ENCODE results near the gene SLC4A2. TPM values are rescaled to one million over a fixed set of nuclear protein-coding genes. Genes with fewer than 3 reads are reported as not detected.
A peak's percentile ranks its signal among the peaks of the same experiment; 100 is the strongest.

SLC4A2 gene
- total and polyA plus RNA-seq, 12 donors, result 31.5 to 258 (median 151) TPM

DNA sequence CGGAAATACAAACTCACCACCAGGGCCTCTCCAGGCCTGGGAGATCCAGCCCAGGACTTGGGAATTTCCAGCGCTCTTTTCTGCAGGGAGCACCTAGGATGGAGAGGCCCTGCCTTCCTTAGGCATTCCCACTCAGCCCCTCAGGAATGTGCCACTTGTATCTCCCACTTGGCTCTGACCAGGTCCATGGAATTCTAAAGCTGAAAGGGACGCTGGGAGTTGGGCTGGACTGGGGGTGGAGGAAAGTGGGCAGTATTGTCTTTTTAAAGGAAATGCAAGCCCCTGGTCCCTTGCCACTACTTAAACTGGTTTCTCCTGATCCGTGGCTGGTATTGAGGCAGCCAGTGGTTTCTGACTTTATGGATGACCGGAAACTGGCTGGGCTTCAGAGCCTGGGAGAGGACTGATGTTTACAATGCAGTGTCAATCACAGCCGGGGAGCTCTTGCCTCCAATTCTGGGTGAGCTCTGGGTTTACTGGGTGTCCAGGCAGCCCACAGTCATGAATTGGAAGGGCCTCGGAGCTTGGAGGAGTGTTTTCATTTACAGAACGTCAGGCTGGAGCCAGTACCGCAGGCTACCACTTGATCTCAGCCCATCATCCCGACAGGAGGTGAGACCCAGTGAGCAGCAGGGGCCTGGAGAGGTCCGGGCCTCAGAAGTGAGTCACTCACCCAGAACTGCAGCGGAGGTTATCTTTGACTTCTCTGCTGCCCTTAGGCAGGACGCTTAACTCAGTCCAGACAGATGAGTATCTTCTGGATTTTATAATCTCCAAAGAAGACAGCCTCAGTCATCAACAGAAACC is 54.2 kb downstream of the SLC4A2 start:
- Histone ChIP-seq H3K4me3 (no peak overlapping the region), H3K9me3 (replicated peaks in 1 of 3) (no peaks in the 10 kb centered on the region), H3K4me1 (replicated peaks in 1 of 2) (peaks cover 0 to 7% of the 10 kb centered on the region in 2 donors), H3K36me3 (replicated peaks in 1 of 2) (peaks cover 0 to 10% of the 10 kb centered on the region in 2 donors), H3K27ac (peak overlapping the region in 2 of 5 donors; percentile 19 to 26), H3K27me3 (no peaks in the 10 kb centered on the region)
- 77 to 82% (median 80%) methylated on average over 7 to 13 of the region's 13 CpGs for WGBS, 4 donors
- intact Hi-C loops (cut with DNase I), result loop anchor here (5.0 kb wide), 3 partner anchors 91 to 216 kb away; partner anchors contain the start of gene ATG9B (in 1 of the 2)
- TF ChIP-seq POLR2A (IDR thresholded peaks at IDR 0.05), result no peak
- TF ChIP-seq, protein P1, sequence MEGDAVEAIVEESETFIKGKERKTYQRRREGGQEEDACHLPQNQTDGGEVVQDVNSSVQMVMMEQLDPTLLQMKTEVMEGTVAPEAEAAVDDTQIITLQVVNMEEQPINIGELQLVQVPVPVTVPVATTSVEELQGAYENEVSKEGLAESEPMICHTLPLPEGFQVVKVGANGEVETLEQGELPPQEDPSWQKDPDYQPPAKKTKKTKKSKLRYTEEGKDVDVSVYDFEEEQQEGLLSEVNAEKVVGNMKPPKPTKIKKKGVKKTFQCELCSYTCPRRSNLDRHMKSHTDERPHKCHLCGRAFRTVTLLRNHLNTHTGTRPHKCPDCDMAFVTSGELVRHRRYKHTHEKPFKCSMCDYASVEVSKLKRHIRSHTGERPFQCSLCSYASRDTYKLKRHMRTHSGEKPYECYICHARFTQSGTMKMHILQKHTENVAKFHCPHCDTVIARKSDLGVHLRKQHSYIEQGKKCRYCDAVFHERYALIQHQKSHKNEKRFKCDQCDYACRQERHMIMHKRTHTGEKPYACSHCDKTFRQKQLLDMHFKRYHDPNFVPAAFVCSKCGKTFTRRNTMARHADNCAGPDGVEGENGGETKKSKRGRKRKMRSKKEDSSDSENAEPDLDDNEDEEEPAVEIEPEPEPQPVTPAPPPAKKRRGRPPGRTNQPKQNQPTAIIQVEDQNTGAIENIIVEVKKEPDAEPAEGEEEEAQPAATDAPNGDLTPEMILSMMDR (IDR thresholded peaks at IDR 0.05), result no peak
- no peak for DNase-seq

DNA sequence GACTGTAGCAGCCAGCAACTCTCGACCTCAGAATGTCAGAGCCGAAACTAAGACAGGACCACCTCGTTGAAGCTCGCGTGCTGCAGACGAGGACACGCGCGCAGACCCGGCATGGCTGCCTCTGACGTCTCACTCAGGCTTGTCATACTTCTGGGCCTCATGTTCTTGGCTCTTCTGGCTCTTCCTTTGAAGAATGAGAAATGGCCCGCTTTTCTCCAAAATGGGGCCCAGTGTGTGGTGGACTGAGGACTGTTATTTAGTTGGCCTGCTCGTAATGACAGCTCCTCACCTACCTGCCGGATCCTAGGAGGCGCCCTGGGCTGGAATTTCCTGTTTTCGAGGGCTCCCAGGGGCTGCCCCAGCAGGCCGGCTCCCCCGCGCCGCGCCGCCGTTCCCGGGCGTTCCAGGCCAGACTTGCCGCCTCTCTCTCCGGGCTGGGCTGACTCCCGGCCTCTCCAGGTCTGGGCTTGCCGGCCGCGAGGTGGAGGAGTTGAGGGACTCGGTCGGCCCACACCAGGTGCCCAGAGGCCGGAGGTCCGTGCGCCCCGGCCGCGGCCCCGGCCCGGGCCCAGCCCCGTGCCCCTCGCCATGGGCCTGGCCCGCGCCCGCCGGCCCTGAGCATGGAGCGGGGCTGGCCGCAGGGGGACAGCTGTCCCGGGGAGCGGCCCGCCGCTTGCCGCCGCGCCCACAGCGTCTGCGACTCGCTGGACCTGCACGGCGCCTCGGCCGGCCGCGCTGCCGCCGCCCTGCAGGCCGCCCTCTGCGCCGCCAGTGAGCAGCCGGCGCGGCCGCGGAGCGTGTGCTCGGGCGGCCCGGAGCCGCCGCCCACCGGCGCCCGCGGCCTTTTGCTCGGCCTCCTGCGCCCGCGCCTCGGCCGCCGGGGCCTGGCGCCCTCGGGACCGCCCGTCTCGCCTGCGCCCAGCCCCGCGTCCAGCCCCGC is 55.0 kb downstream of the SLC4A2 start:
- H3K4me1 ChIP-seq (replicated peaks in 1 of 2), result peaks cover 0 to 7% of the 10 kb centered on the region in 2 donors
- intact Hi-C loops (cut with DNase I), result loop anchor here (5.0 kb wide), 3 partner anchors 92 to 217 kb away; partner anchors contain the start of gene ATG9B (in 1 of the 2)
- WGBS, 4 donors, result 39 to 83% (median 55%) methylated on average over 28 to 101 of the region's 101 CpGs

DNA sequence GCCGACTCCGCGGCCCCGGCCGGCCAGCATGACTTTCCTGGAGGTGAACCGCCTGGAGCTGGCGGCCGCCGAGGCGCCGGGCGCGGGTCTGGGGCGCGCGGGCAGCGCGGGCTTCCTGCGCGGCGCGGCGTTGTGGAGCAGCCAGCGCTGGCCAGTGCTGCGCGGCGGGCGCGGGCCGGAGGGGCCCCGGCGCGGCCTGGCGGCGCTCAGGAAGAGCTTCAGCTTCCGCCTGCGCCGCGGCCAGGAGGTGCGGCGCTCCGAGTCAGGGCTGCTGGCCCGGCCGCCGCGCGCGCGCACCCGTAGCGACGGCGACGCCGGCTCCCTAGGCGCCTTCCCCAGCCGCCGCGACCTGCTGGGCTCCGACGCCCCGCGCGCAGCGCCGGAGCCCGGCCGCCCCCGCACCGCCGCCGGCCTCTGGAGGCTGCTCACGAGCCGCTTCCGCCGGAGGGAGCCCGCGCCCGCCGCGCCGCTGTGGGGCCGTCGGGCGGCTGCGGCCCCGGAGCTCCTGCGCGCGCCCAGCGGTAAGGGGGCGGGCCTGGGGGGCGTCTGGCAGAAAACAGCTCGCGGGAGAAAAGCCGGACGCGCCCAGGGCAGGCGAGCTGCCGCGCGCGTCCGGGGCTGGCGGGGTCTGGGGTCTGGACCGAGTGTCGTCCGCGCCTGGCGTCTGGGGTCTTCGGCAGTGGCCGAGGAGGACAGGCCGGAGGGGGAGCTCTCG is 55.9 kb downstream of the SLC4A2 start:
- no peak overlapping the region for H3K4me3 ChIP-seq
- no peak for TF ChIP-seq POLR2A (IDR thresholded peaks at IDR 0.05)
- TF ChIP-seq, protein P1 (IDR thresholded peaks at IDR 0.05), result no peak
- no peaks in the 10 kb centered on the region for H3K9me3 ChIP-seq (replicated peaks in 1 of 3)
- H3K27ac ChIP-seq, result no peak overlapping the region
- H3K4me1 ChIP-seq (replicated peaks in 1 of 2), result peaks cover 0 to 7% of the 10 kb centered on the region in 2 donors
- 14 to 46% (median 33%) methylated on average over 3 to 114 of the region's 114 CpGs for WGBS, 4 donors
- DNase-seq, result no peak
- intact Hi-C loops (cut with DNase I), result no loop called here
- H3K27me3 ChIP-seq, result no peaks in the 10 kb centered on the region
- peaks cover 0 to 27% of the 10 kb centered on the region in 2 donors for H3K36me3 ChIP-seq (replicated peaks in 1 of 2)

More for the DNA sequence above, 55.0 kb downstream of the SLC4A2 start:
- peak overlapping the region in 1 of 5 donors; percentile 19 for H3K27ac ChIP-seq
- TF ChIP-seq POLR2A (IDR thresholded peaks at IDR 0.05), result no peak
- TF ChIP-seq, protein P1 (IDR thresholded peaks at IDR 0.05), result no peak
- H3K36me3 ChIP-seq (replicated peaks in 1 of 2), result peaks cover 0 to 19% of the 10 kb centered on the region in 2 donors
- no peaks in the 10 kb centered on the region for H3K9me3 ChIP-seq (replicated peaks in 1 of 3)
- no peak overlapping the region for H3K4me3 ChIP-seq
- H3K27me3 ChIP-seq, result no peaks in the 10 kb centered on the region
- DNase-seq, result no peak
